T-helper 1 cell (primary cell): ENCODE results near the gene SLC30A5.
"Not testable (repeated sequence)": the region's sequence is repeated elsewhere in the genome, so short reads cannot be mapped to it uniquely, and the experiment has no call there.

ENCODE experiments used
- DNase-seq, 5 donors: peaks; one replicate each; pipeline ENCODE4 v3.0.0-alpha.2; 2012 to 2020

Gene SLC30A5

GRCh38 chr5:69105996-69106906 is 12.4 kb downstream of the SLC30A5 start:
- DNase-seq: no peak

GRCh38 chr5:69108367-69108766 is 14.6 kb downstream of the SLC30A5 start:
- DNase-seq: not testable (repeated sequence)

GRCh38 chr5:69113851-69114250 is 20.0 kb downstream of the SLC30A5 start:
- DNase-seq: no peak

- no peak for DNase-seq
Measured at GRCh38 chr5:69115526-69115925, 21.7 kb downstream of the SLC30A5 start.

GRCh38 chr5:69129413-69129812 is 35.6 kb downstream of the SLC30A5 start:
- DNase-seq: no peak

GRCh38 chr5:69130241-69130640 is 36.4 kb downstream of the SLC30A5 start:
- no peak for DNase-seq

GRCh38 chr5:69131304-69131703 is 37.5 kb downstream of the SLC30A5 start:
- DNase-seq: no peak

GRCh38 chr5:69134126-69134525 is 40.3 kb downstream of the SLC30A5 start:
- no peak for DNase-seq

- DNase-seq: no peak
Measured at GRCh38 chr5:69136293-69136692, 42.5 kb downstream of the SLC30A5 start.

GRCh38 chr5:69137208-69137607 is 43.4 kb downstream of the SLC30A5 start:
- DNase-seq: not testable (repeated sequence)

GRCh38 chr5:69137807-69138206 is 44.0 kb downstream of the SLC30A5 start:
- no peak for DNase-seq

- DNase-seq: no peak
Measured at GRCh38 chr5:69138766-69139165, 45.0 kb downstream of the SLC30A5 start.

GRCh38 chr5:69140239-69140638 is 46.4 kb downstream of the SLC30A5 start:
- DNase-seq: not testable (repeated sequence)

- DNase-seq: no peak
Measured at GRCh38 chr5:69140827-69141226, 47.0 kb downstream of the SLC30A5 start.

GRCh38 chr5:69148576-69148975 is 54.8 kb downstream of the SLC30A5 start:
- DNase-seq: not testable (repeated sequence)

- DNase-seq: no peak
Measured at GRCh38 chr5:69148981-69149675, 55.3 kb downstream of the SLC30A5 start.

GRCh38 chr5:69149676-69150010 is 55.8 kb downstream of the SLC30A5 start:
- DNase-seq: no peak

- DNase-seq: no peak
Measured at GRCh38 chr5:69152731-69153130, 58.9 kb downstream of the SLC30A5 start.

GRCh38 chr5:69156456-69156855 is 62.6 kb downstream of the SLC30A5 start:
- DNase-seq: no peak

- no peak for DNase-seq
Measured at GRCh38 chr5:69158039-69158438, 64.2 kb downstream of the SLC30A5 start.

- DNase-seq: no peak
Measured at GRCh38 chr5:69160651-69161050, 66.8 kb downstream of the SLC30A5 start.

- DNase-seq: peak; percentile 95 to 98 (median 96)
Measured at GRCh38 chr5:69166686-69167492, 73.1 kb downstream of the SLC30A5 start, which contains the start of gene CCNB1. Gene CCNB1 (plus strand): TSS chr5:69167150. CDS start chr5:69167263, 113 bp downstream.

GRCh38 chr5:69167493-69167855 is 73.7 kb downstream of the SLC30A5 start:
- DNase-seq: peak in 1 of 5 donors; percentile 23
